ENCODE measurements around the gene RANBP10.
A peak's percentile ranks its signal among the peaks of the same experiment; 100 is the strongest.

RANBP10 gene

DNA sequence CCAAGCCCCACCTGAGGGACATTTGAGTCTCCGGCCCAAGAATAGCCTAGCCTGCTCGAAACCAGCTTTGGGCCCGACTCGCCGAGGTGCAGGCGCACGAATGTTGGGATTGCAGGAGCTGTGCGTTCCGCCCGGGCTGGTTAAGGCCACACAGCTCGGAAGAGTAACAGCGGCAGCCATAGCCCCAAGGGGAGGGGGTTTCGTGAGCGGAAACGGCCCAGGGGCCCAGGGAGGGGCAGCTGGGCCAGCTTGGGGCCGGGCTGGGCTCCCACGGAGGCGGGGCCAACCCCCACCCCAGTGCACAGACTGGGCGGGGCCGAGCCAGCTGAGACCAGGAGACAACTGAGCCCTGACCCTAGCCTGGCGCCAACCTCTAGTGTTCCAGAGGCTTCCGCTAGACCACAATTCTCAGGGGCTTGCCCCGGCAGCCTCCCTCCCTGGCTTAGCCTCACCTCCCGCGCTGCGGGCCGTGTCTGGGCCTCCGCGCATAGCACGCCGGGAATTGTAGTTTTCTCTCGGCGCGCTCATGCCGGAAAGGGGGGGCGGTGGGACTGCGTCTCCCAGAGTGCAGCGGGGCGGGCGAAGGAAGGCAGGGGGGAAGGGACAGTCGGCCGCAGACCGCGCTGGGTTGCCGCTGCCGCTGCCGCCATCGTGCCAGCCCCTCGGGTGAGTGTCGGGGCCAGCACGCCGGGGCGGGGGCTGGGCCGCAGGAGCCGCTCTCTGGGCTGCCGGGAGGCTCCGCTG, 40.1 kb upstream of the RANBP10 start, which contains the start of gene NUTF2:
NUTF2 (plus strand) TSS at position 614 of the 744 bp plus-strand sequence. CDS start 18,198 bp downstream, outside the sequence.
- DNase-seq (ENCODE audit: extremely low spot score) = peak; percentile 95
- ChIA-PET POLR2A (interaction anchor here (0.5 to 0.7 kb wide), 4 partner anchors 11 to 92 kb away, joined by 3 to 4 read pairs (median 3); no protein-coding TSS in a partner anchor), CTCF (interaction anchor here (0.8 to 2.0 kb wide), 6 partner anchors 9 to 40 kb away, joined by 3 to 5 read pairs (median 4); partner anchors contain the start of genes RANBP10 and TSNAXIP1)
- TF ChIP-seq, protein P1, sequence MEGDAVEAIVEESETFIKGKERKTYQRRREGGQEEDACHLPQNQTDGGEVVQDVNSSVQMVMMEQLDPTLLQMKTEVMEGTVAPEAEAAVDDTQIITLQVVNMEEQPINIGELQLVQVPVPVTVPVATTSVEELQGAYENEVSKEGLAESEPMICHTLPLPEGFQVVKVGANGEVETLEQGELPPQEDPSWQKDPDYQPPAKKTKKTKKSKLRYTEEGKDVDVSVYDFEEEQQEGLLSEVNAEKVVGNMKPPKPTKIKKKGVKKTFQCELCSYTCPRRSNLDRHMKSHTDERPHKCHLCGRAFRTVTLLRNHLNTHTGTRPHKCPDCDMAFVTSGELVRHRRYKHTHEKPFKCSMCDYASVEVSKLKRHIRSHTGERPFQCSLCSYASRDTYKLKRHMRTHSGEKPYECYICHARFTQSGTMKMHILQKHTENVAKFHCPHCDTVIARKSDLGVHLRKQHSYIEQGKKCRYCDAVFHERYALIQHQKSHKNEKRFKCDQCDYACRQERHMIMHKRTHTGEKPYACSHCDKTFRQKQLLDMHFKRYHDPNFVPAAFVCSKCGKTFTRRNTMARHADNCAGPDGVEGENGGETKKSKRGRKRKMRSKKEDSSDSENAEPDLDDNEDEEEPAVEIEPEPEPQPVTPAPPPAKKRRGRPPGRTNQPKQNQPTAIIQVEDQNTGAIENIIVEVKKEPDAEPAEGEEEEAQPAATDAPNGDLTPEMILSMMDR (IDR thresholded peaks at IDR 0.05; ENCODE audit: control extremely low read depth, extremely low read depth, low read depth, missing control alignments) = no peak

DNA sequence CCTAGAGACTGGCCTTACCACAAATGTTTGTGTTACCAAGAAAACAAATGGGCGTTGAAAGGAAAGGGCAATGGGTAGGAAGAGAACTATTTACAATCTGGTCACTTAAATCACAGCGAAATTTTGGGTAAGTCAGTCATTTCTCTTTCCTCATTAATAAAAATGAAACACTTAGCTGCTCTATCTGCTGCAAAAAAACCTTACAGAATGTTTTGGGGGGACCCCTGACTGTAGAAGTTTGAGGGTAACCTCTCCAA, 39.6 kb upstream of the RANBP10 start:
- DNase-seq (ENCODE audit: extremely low spot score) = no peak
- TF ChIP-seq, protein P1 (IDR thresholded peaks at IDR 0.05; ENCODE audit: control extremely low read depth, extremely low read depth, low read depth, missing control alignments) = no peak
- POLR2A ChIA-PET = interaction anchor here (0.5 to 0.7 kb wide), 4 partner anchors 11 to 92 kb away, joined by 3 to 4 read pairs (median 3); no protein-coding TSS in a partner anchor
- CTCF ChIA-PET = interaction anchor here (0.8 to 2.0 kb wide), 6 partner anchors 9 to 39 kb away, joined by 3 to 5 read pairs (median 4); partner anchors contain the start of genes RANBP10 and TSNAXIP1

DNA sequence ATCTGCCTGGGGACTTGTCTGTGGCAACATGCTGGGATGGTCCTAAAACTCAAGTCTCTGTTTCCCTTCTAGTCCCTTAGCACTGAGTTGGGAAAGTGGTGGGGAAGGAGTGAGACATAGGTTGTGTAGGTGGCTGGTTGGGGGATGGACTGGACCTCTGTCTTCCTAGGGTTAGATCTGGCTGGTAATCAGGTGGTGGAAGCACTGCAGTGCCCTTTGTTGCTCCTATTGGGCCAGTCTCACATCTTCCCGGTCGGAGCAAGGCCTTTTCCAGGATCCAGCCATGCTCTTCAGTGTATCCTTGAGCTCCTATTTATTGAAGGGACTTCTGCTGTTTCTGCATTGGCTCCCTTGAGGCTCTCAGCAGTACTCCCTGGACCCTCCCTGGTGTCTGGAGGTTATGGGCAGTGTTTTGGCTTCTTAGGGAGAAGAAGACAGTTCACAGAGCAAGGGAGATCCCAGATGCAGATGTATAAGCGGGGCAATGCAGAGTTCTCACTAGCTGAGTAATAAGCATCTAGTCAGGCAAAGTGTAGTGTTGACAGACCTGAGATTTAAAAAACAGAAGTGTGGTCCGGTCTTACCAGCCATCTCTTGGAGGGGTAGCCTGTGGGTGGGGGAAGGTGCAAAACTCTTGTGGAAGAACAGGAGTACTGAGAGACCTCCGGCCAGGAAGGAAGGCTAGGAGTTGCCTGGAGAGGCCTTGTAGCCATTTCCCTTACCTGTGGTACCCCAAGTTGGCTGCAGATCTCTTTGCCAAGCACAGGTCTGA, 39.1 kb upstream of the RANBP10 start:
- no peak for DNase-seq (ENCODE audit: extremely low spot score)
- ChIA-PET CTCF (interaction anchor here (0.8 to 3.0 kb wide), 14 partner anchors 8 to 324 kb away, joined by 3 to 18 read pairs (median 4); partner anchors contain the start of genes RANBP10 and TSNAXIP1), POLR2A (interaction anchor here (0.5 to 0.7 kb wide), 4 partner anchors 10 to 256 kb away, joined by 3 to 4 read pairs (median 3); no protein-coding TSS in a partner anchor)
- TF ChIP-seq, protein P1 (IDR thresholded peaks at IDR 0.05; ENCODE audit: control extremely low read depth, extremely low read depth, low read depth, missing control alignments) = no peak

DNA sequence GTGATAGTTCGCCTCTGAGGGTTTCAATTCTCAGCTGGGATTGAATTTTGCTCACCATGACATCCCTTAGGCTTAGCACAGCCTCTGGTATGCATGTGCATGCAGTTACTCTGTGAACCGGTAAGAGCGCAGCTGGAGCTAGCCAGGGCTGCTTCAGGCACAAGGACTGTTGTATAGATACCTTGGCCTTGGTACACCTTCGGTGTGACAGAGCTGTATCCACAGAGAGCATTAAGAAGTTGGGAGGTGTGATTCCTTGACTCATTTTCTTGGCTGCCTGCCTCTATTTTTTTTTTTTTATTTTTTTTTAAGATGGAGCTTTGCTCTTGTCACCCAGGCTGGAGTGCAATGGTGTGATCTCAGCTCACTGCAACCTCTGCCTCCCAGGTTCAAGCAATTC, 38.1 kb upstream of the RANBP10 start:
- TF ChIP-seq, protein P1 (IDR thresholded peaks at IDR 0.05; ENCODE audit: control extremely low read depth, extremely low read depth, low read depth, missing control alignments) = no peak
- POLR2A ChIA-PET = interaction anchor here (0.6 to 0.7 kb wide), 2 partner anchors 16 to 257 kb away, joined by 3 to 4 read pairs; no protein-coding TSS in a partner anchor
- CTCF ChIA-PET = interaction anchor here (0.6 to 3.0 kb wide), 13 partner anchors 9 to 323 kb away, joined by 3 to 18 read pairs (median 5); partner anchors contain the start of genes PSKH1, RANBP10 and TSNAXIP1
- no peak for DNase-seq (ENCODE audit: extremely low spot score)

DNA sequence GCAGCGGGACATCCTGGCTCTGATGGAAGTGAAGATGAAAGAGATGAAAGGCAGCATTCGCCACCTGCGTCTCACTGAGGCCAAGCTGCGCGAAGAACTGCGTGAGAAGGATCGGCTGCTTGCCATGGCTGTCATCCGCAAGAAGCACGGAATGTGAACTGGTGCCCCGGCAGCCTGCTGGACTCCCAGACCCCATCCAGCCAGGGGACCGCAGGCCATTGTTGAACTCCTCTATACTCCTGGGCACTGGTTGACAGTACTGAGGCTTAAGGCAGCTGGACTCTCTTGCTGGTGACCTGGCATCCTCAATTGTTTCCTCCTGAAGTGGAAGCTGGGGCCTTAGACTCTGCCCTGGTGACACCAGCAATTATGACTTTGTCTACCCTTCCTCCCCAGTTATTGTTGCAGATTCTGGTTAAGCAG, 37.0 kb upstream of the RANBP10 start:
- ChIA-PET CTCF (interaction anchor here (0.9 to 3.0 kb wide), 8 partner anchors 9 to 323 kb away, joined by 3 to 18 read pairs (median 4); partner anchors contain the start of genes RANBP10 and TSNAXIP1), POLR2A (no interaction called here)
- no peak for DNase-seq (ENCODE audit: extremely low spot score)
- TF ChIP-seq, protein P1 (IDR thresholded peaks at IDR 0.05; ENCODE audit: control extremely low read depth, extremely low read depth, low read depth, missing control alignments) = no peak

Measured in GM10248 (cell line).